Spleen (tissue), 7 donors: ENCODE measurements around the gene PTP4A1.

Source experiments
- CTCF ChIP-seq, 11 experiments: fragments of 200-600 bp in 7 of 11; fragments of 450-650 bp in 4 of 11; sonication (generic) in 4 of 11; IDR thresholded peaks in 8 of 11; conservative IDR thresholded peaks in 3 of 11; 1 replicate in 7 of 11; 2 replicates in 4 of 11; pipeline versions ENCODE4 v1.4.0 to v1.8.0; 2016 to 2021; ENCODE audit warnings: antibody characterized with exemption in 11 of 11, inconsistent platforms in 4 of 11, mild to moderate bottlenecking in 1 of 11
- POLR2A ChIP-seq, 3 donors: fragments of 450-650 bp; IDR thresholded peaks; one replicate each; pipeline ENCODE4 v1.5.1; 2017; ENCODE audit warnings: antibody characterized with exemption in 3 of 3, mild to moderate bottlenecking in 1 of 3
- donor health status: DM: no; HTN: no; CAD: no; lungs with moderate emphysema.
- donor health status: DM: no; HTN: no; CAD: no.
- donor health status: DM: no; HTN: no; CAD: no.

- TF ChIP-seq POLR2A (IDR thresholded peaks at IDR 0.05) (no peak), CTCF (IDR thresholded peaks at IDR 0.05 in 8 of 11, conservative IDR thresholded peaks at IDR 0.05 in 3 of 11) (peak in 10 of 11 experiments; percentile 22 to 65 (median 54))
Observed at GRCh38 chr6:63573899-63574553, 1.7 kb downstream of the PTP4A1 start.
